ENCODE results near the gene RAD1. TPM values are rescaled to one million over a fixed set of nuclear protein-coding genes. Genes with fewer than 3 reads are reported as not detected.

RAD1 gene
- polyA plus RNA-seq, 1 experiment: 57.2 TPM

GRCh38 chr5:34898258-34898895 lies 16.9 kb downstream of the RAD1 start:
- Histone ChIP-seq H3K4me3 (ENCODE audit: low read depth, low read length) (no peak overlapping the region), H3K27me3 (ENCODE audit: control insufficient read depth, insufficient read depth, low read length) (no peaks in the 10 kb centered on the region), H3K36me3 (ENCODE audit: control insufficient read depth, insufficient read depth, low read length) (peaks cover 2% of the 10 kb centered on the region; the same call in 1 of the 2 replicates)
- peak; percentile 7 for DNase-seq (ENCODE audit: low read depth)
- TF ChIP-seq CTCF (IDR thresholded peaks at IDR 0.05; ENCODE audit: insufficient read depth, low read depth, low read length): peak; percentile 87
- ChIA-PET POLR2A (interaction anchor here (0.7 kb wide), 1 partner anchor 234 kb away, joined by 3 read pairs; no protein-coding TSS in a partner anchor), CTCF (interaction anchor here (0.6 to 3.2 kb wide), 31 partner anchors 9 to 443 kb away, joined by 3 to 67 read pairs (median 4); no protein-coding TSS in a partner anchor)

GRCh38 chr5:34897646-34898045 lies 17.7 kb downstream of the RAD1 start:
- TF ChIP-seq CTCF (IDR thresholded peaks at IDR 0.05; ENCODE audit: insufficient read depth, low read depth, low read length): no peak
- DNase-seq (ENCODE audit: low read depth): no peak
- Histone ChIP-seq H3K27me3 (ENCODE audit: control insufficient read depth, insufficient read depth, low read length) (no peaks in the 10 kb centered on the region), H3K36me3 (ENCODE audit: control insufficient read depth, insufficient read depth, low read length) (peaks cover 2% of the 10 kb centered on the region; the same call in 1 of the 2 replicates), H3K4me3 (ENCODE audit: low read depth, low read length) (no peak overlapping the region)
- ChIA-PET POLR2A (interaction anchor here (0.7 kb wide), 1 partner anchor 233 kb away, joined by 3 read pairs; no protein-coding TSS in a partner anchor), CTCF (interaction anchor here (0.7 to 3.2 kb wide), 26 partner anchors 8 to 426 kb away, joined by 3 to 67 read pairs (median 4); no protein-coding TSS in a partner anchor)

GRCh38 chr5:34895641-34896419 lies 19.5 kb downstream of the RAD1 start:
- Histone ChIP-seq H3K27me3 (ENCODE audit: control insufficient read depth, insufficient read depth, low read length) (no peaks in the 10 kb centered on the region), H3K36me3 (ENCODE audit: control insufficient read depth, insufficient read depth, low read length) (no peaks in the 10 kb centered on the region), H3K4me3 (ENCODE audit: low read depth, low read length) (no peak overlapping the region)
- no peak for TF ChIP-seq CTCF (IDR thresholded peaks at IDR 0.05; ENCODE audit: insufficient read depth, low read depth, low read length)
- ChIA-PET CTCF (interaction anchor here (0.6 to 5.5 kb wide), 6 partner anchors 10 to 421 kb away, joined by 3 to 38 read pairs (median 4); no protein-coding TSS in a partner anchor), POLR2A (no interaction called here)
- no peak for DNase-seq (ENCODE audit: low read depth)

DNA sequence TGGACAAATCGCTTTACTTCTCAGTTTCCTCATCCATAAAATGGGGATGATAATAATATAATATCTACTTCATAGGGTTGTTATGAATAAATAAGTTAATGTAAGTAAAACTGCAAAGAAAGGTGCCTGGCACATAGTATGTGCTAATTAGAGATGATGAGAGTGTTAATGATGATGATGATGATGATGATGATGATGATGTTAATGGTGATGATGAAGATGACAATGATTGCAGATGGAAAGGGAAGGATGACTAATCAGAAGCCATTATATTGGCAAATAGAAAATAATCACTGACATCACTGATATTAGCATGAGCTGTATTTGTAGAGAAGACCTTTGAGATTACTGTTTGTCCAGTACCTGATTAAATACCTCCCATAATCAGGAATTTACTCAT lies 20.6 kb downstream of the RAD1 start:
- no peak for DNase-seq (ENCODE audit: low read depth)
- no peaks in the 10 kb centered on the region for H3K27me3 ChIP-seq (ENCODE audit: control insufficient read depth, insufficient read depth, low read length)
- ChIA-PET CTCF (interaction anchor here (1.3 to 5.5 kb wide), 3 partner anchors 8 to 409 kb away, joined by 4 to 38 read pairs (median 5); no protein-coding TSS in a partner anchor), POLR2A (interaction anchor here (0.7 kb wide), 1 partner anchor 242 kb away, joined by 3 read pairs; no protein-coding TSS in a partner anchor)
- no peaks in the 10 kb centered on the region for H3K36me3 ChIP-seq (ENCODE audit: control insufficient read depth, insufficient read depth, low read length)
- TF ChIP-seq CTCF (IDR thresholded peaks at IDR 0.05; ENCODE audit: insufficient read depth, low read depth, low read length): no peak
- no peak overlapping the region for H3K4me3 ChIP-seq (ENCODE audit: low read depth, low read length)

DNA sequence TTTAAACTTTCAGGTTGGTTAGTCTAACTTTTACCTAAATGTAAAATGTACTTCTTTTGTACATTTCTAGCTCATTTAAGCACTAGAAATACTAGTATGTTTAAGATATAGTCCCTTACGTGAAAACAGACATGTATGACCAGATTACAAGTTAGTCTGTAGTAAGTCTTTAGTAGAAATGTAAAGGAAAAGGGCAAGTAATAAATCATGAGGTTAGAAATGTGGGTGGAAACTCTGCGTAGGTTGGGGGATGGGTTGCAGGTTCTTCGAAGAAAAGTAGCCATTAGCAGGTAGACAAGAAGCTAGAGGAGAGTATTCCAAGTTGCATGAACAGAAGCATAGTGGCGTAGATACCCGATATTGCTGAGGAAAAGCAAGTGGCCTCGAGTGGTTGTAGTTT lies 22.9 kb downstream of the RAD1 start:
- ChIA-PET CTCF (interaction anchor here (0.9 to 5.5 kb wide), 3 partner anchors 51 to 417 kb away, joined by 3 to 38 read pairs (median 8); no protein-coding TSS in a partner anchor), POLR2A (no interaction called here)
- TF ChIP-seq CTCF (IDR thresholded peaks at IDR 0.05; ENCODE audit: insufficient read depth, low read depth, low read length): no peak
- Histone ChIP-seq H3K4me3 (ENCODE audit: low read depth, low read length) (no peak overlapping the region), H3K27me3 (ENCODE audit: control insufficient read depth, insufficient read depth, low read length) (no peaks in the 10 kb centered on the region), H3K36me3 (ENCODE audit: control insufficient read depth, insufficient read depth, low read length) (no peaks in the 10 kb centered on the region)
- DNase-seq (ENCODE audit: low read depth): no peak
